GM12873 (cell line): Measurements from ENCODE around the gene LRPPRC.

ENCODE experiments used
- TF ChIP-seq, protein P1 (sequence below): IDR thresholded peaks from 2 replicates; pipeline ENCODE4 v1.5.1; 2012; ENCODE audit warnings: low read depth, mild to moderate bottlenecking, moderate library complexity, low read length, control low read depth; ENCODE audit not compliant: insufficient read depth; ENCODE audit errors: missing control alignments

Gene LRPPRC

DNA sequence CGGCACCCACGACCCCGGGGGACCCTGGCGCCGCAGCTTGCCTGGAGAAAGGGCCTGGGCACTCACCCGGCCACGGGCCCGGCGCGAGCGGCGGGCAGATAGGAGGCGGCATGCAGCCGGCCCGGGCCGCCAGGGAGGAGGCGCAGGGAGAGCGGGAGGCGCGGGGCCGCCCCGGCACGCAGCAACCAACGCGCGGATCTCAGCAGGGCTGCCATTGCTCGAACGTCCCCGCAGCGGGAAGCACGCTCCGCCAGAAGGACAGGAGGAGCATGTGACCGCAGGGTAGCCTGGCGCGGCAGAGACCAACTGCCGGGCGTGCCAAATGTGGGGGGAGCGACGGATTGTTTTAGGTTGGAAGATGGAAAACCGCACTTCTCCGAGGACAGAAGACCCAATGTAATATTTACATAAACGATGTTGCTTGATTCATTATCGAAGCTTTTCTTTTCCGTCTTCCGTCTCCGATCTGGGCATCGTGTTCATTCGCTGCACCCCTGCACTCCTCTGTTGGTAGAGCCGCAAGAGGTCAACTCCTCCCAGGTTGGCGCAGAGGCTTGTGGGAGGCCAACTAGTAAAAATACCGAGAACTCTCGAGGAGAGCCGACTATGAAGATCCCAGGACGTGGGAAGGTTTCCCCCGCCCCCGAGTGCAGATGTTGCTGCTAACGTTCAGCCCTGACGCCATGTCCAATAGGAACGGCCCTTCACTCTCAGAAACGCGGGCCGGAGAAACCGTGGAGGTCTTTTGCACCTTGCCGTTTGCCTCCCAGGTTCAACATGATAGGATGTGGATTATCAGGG lies at the start of gene LRPPRC:
Gene LRPPRC (minus strand): TSS at position 257 of the 801 bp plus-strand sequence. CDS start 42 bp downstream, at position 215.
- TF ChIP-seq, protein P1, sequence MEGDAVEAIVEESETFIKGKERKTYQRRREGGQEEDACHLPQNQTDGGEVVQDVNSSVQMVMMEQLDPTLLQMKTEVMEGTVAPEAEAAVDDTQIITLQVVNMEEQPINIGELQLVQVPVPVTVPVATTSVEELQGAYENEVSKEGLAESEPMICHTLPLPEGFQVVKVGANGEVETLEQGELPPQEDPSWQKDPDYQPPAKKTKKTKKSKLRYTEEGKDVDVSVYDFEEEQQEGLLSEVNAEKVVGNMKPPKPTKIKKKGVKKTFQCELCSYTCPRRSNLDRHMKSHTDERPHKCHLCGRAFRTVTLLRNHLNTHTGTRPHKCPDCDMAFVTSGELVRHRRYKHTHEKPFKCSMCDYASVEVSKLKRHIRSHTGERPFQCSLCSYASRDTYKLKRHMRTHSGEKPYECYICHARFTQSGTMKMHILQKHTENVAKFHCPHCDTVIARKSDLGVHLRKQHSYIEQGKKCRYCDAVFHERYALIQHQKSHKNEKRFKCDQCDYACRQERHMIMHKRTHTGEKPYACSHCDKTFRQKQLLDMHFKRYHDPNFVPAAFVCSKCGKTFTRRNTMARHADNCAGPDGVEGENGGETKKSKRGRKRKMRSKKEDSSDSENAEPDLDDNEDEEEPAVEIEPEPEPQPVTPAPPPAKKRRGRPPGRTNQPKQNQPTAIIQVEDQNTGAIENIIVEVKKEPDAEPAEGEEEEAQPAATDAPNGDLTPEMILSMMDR, result no peak

DNA sequence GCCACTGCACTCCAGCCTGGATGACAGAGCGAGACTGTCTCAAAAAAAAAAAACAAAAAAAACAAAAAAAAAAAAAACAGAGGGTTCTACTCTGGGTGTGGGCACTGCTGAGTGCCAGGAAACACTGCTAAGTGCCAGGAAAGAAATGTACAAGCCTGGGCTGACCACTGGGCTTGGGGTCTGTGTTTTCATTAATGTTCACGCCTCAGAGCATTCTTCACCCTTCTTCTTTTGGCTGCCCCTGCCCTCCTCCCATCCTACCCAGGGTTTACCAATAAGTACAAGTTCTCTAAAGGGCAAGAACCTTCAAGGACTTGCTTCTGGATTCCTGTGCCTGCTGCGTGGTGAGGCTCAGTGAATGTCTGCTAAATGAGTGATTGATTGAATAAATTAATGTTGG lies 49.3 kb upstream of the LRPPRC start:
- TF ChIP-seq, protein P1, result no peak

DNA sequence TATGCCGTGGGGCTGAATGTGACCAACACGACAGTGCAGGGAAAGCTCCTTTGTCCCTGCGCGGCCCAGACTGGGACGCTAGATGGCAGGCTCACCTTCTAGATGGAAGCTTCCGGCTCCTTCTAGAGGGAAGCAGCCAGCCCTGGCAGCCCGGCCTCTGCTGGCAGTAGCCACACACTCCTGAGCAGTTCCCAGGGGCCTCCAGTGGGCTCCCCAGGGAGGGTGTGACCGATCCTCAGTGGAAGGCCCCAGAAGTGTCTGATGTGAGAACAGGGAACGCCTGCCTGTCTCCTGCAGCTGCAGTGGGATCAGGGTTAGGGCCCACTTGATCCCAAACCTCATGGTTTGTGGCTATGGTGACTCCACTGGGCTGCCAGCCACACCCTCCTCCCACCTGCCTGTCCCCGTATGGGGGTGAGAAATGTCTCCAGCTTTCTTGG lies 48.5 kb upstream of the LRPPRC start:
- TF ChIP-seq, protein P1, result peak; percentile 95

DNA sequence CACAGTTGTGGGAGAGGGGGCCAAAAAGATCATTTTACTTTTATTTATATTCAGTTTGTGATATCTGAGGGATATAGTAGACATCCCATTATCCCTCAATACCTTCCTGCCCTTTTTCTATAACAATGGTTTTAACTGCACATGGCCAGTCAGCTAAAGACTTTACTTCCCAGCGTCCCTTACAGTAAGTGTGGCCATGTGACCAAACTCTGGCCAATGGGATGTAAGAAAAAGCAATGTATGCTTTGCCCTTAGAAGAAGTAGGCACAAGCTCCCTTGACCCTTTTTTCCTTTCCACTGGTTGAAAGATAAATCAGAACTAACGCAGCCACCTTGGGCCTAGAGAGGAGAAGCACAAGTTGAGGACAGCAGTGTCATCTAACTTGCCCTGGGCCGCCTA lies 44.6 kb upstream of the LRPPRC start:
- TF ChIP-seq, protein P1, result no peak

DNA sequence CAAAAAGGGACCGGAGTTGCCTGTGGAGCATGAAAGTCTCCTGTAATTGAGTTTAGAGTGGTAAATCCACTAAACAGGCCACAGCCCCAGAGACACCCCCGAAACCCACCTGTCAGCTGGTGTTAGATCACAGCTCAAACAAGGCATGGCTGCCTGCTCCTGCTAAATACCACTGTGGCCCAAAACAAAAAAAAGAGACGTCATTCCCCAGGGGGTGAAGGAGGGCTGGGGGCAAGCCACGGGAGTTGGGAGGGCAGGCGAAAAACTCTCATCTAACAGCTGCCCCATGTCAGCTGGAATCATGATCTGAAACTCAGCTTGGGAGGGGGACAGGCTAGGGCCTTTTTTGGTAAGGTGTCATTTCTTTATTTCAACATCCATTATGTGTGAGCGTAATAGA lies 42.5 kb upstream of the LRPPRC start:
- TF ChIP-seq, protein P1, result no peak

DNA sequence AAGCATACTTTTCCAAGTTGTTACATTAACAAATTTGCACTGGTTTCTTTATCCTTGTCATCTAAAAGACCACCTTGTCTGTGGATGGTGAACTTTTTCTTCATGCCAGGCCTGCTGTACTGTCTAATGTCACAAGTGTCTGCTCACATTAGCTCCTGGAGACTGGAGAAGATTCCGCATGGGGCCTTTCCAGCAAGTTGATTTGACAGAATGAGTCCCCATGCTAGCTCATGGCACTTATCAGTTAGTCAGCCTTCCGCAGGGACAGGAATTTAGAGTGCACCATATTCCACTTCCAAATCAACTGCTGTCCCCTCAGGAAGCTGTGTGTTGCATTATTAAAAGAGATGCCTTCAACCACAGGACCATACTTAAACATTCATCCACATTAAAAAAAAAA lies 41.4 kb upstream of the LRPPRC start:
- TF ChIP-seq, protein P1, result no peak

DNA sequence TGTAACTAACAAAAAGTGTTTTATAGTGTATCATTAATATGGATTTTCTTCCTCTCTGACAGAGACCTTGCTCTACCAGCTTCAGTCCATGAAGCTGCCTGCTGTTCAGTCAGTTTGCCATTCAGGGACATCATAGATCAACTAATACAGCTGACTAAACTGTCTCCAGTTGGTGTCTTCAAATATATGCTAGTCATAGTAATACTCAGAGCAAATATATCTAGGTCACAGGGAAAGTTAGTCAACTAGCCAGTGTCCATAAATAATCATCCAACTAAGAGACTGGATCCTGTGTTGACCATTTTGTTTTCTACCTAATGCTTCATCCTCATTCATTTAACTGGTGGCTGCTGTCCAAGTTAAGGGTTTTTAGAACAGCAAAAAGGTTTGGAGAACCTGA lies 38.2 kb upstream of the LRPPRC start:
- TF ChIP-seq, protein P1, result no peak
